NCI-H82 treated with DMSO at 0.1 percent for 48 hours (cell line): ENCODE results near the gene EMILIN3.

Experiments
- DNase-seq: peaks from one replicate; lab custom pipeline; 2025; ENCODE audit not compliant: unreplicated experiment; lab: John Stamatoyannopoulos, UW

The EMILIN3 gene

DNA sequence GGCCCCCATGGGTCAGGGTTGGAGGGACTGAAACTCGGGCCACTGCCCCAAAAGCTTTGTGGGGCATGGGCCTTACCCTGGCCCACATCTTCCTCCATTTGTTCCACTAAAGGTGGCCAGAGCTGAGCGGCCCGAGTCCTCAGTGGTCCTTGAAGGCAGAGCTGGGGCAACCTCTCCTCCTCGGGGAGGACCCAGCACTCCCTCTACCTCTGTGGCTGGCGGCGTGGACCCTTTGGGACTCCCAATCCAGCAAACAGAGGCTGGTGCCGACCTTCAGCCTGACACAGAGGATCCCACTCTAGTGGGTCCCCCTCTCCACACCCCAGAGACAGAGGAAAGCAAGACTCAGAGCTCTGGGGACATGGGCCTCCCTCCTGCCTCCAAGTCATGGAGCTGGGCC, 16.7 kb downstream of the EMILIN3 start:
- no peak for DNase-seq

DNA sequence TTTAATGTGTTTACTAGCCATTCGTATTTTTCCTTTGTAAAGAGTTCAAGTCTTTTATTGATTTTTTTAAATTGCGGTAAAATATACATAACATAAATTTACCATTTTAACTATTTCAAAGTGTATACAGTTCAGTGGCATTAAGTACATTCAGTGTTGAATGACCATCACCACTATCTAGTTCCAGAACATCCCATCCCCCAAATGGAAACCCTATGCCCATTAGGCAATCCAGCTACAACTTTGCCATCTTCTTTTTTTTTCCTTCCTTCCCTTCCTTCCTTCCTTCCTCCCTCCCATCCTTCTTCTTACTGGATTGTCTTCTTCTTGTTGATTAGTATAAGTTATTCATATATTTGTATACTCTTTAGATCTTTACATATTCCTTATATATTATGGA, 17.4 kb downstream of the EMILIN3 start:
- no peak for DNase-seq

DNA sequence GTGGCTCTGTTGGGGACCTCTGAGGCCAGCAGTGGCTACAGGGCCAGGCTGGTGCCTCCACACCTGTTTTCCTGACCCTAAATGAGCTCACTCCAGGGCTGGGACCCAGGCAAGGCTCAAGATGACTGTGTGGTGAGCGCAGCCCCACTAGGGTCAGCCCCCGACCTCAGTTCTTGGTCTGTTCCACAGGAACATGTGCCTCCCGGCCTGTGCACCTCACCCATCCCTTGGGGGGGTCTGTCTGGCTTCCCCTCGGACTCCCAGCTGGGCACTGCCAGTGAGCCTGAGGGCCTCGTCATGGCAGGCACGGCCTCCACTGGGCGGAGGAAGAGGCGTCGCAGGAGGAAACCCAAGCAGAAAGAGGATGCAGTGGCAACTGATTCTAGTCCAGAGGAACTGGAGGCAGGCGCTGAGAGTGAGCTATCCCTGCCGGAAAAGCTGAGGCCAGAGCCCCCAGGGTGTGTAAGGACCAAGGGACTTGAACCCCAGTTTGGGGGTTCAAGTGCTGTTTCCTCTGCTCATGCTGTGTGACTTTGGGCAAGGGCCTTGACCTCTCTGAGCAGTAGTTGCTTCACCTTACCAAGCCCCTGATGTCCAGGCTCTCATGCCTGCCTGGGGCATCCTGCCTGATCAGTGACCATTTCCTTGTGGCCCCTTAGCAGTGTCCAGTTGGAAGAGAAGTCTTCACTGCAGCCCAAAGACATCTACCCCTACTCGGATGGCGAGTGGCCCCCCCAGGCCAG, 18.0 kb downstream of the EMILIN3 start:
- DNase-seq: no peak

DNA sequence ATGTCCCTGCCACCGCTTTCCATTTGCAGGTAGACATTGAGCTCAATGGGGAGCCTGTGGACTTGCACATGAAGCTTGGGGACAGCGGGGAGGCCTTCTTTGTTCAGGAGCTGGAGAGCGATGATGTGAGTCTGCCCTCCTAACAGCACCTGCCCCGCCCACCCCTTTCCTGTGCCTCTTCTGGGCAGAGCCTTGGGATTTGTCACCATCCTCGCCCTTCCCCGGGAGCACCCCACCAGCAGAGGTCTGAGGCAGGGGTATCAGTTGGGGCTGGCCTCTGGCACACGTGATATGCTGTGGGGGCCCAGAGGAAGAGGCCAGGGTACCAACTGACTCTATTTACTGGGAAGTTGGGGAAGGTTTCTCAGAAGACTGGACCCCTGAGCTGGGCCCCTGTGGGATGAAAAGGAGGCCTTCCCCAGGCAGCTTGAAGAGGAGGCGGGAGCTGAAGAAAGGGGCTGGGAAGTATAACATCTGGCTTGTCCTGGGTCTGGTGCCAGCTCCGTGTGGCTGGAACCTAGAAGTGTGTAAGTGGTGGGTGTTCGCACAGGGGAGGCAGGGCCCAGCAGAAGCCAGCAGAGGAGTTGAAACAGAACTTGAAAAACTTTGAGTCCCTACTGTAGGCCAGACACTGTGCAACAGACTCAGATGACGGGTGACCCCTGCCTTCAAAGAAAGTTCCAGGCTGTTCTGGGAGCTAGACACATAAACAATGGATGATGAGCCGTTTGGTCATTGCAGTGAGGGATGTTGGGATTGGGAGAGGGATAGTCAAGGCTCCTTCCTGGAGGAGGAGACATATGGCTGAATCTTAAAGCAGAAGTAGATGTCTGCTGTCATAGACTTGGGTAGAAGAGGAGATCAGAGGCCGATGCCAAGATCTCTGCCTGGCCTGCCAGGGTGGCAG, 18.8 kb downstream of the EMILIN3 start:
- DNase-seq: no peak

DNA sequence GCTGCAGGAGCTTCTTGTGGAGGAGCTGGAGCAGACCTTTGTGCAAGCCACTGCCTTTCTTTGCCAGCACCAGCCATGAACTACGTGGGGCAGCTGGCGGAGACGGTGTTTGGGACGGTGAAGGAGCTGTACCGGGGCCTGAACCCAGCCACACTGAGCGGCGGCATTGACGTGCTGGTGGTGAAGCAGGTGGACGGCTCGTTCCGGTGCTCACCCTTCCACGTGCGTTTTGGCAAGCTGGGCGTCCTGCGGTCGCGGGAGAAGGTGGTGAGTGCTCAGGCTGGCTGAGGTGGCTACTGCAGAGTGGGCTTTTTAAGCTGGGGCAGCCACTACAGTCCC, 20.9 kb downstream of the EMILIN3 start:
- DNase-seq: no peak

DNA sequence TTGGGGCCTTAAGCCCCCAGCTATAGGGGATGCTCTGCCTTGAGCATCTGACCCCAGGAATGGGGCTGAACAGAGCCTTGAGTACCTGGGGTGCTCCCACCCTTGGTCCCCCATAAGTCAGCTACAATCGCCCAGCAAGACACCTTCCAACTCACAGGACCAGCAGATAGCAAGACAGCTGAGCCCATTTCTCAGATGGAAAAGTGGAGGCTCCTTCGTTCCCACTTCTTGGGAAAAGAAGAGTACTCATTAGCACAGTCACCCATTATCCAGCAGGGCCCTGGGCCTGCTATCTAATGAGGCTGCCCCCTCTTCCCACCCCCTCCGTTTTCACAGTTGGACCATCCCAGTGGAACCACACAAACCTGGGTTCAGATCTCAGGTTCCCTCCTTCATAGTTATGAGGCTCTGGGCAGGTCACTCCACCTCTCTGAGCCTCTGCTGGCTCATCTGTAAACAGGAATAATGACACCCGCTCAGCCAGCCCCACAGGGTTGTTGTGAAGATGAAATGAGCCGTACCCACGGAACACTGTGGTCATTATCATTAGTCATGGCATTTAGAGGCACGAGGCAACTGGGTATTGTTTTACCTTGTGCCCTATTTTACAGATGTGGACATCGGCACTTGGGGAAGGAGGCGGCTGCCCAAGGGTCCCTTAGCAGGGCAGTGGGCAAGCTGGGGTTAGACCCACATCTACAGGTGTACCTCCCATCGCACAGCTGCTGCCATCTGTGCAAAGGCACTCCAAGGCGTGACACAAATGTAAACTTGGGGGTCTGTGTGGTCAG, 21.5 kb downstream of the EMILIN3 start:
- DNase-seq: no peak

DNA sequence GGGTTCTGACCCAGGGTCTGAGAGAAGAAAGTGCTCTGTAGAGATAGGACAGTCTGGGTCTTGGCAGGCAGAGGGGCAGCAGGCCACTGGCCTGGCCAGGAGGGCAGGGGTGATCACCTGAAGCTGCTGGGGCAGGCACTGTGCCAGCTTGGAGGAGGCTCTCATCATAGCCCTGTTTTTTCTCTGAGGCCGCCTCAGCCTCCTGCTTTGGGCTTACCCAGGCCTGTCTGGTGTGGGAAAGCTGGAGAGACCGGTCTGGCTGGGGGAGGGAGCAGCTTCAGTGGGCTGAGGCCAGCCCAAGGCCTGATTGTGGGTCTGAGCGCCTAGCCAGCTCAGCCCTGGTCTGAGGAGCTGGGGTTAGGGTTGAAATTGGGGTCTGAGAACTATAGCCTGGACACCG, 22.1 kb downstream of the EMILIN3 start:
- DNase-seq: no peak

DNA sequence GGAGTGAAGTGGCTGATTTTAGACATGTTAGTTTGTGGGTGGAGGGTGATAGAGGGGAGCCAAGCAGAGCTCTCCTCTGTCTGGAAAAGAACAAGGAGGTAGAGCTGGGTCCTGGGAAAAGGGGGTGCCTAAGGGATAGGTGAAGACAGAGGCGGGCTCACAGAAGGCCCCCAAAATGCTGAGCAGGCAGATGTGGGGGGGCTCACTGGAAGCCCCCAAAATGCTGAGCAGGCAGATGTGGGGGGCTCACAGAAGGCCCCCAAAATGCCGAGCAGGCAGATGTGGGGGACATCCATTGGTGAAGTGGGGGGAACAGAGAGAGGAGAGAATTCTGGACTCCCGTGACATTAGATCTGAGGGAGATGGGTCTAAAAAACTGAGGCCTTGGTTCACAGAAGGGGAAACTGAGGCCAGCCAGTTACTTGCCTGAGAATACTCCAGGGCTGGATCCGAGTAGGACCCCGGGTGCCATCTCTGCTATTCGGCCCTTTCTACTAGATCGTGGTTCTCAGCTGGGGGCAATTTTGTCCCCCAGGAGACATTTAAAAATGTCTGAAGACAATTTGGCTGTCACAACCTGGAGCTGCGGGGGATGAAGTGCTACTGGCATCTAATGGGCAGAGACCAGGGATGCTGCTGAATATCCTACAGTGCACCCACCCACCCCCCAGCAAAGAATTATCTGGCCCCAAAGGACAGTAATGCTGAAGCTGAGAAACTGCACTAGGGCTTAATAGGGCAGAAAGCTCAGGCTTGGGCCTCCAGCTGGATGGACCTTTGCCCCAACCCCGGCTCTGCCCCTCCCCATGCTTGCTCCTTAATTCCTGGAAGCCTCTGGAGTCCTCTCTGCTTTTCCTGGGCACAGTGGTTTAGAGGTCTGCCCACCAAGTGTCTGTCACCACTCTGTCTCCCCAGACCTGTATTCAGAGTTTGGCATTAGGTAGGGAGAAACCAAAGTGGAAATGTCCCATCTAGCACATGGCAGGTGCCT, 23.8 kb downstream of the EMILIN3 start:
- no peak for DNase-seq

DNA sequence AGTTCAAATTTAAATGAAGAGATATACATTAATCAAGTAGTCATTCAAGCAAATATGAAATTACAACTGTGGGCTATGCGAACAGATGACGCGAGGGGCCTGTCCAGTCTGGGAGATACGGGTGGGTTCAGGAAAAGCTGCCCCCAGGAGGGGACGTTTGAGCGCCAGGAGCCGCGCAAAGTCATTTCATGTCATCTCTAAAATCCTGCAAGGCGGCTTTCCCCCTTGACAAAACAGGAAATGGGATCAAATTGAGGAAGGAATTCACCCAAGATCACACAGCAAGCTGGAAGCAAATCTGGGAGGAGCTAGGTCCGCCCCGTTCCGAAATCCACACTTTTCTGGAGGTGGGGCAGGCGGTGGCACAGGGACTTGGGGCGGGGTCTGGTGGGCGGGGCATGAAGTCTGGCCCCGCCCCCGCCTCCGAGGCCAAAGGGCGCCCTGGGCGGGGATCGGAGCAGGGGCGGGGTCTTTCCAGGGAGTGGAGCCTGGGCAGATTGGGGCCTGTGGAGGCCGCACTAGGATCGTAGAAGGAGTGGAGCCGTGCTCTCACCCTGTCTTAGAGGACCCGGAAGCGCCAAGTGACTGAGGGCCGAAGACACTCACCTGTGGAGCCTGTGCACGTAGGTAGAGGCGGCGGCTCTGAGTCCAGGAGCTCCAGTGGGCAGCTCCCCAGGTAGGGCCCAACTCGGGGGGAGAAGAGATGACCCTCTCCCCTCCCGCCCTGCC, 26.1 kb downstream of the EMILIN3 start, which contains the start of gene LPIN3:
LPIN3 (plus strand) TSS at position 495 of the 729 bp plus-strand sequence. CDS start 4,983 bp downstream, outside the sequence.
- peak; percentile 64 for DNase-seq

DNA sequence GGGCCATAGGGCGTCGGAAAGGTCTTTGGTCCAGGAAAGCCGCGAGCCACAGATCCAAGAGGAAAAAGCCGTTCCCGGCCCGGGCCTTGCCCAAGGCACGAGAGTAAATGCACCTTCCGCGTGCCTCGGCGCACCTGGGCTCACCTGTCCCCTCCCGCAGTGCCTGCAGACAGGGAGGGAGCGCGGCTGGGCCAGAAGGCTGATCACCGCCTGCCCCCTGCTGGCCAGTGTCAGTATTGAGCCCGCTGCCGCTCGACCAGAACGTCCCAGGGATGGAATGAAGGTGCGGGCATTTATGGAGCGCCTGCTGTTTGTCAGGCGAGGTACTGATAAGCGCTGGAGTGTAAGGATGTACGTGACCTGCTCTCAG, 26.7 kb downstream of the EMILIN3 start:
- DNase-seq: peak; percentile 26

DNA sequence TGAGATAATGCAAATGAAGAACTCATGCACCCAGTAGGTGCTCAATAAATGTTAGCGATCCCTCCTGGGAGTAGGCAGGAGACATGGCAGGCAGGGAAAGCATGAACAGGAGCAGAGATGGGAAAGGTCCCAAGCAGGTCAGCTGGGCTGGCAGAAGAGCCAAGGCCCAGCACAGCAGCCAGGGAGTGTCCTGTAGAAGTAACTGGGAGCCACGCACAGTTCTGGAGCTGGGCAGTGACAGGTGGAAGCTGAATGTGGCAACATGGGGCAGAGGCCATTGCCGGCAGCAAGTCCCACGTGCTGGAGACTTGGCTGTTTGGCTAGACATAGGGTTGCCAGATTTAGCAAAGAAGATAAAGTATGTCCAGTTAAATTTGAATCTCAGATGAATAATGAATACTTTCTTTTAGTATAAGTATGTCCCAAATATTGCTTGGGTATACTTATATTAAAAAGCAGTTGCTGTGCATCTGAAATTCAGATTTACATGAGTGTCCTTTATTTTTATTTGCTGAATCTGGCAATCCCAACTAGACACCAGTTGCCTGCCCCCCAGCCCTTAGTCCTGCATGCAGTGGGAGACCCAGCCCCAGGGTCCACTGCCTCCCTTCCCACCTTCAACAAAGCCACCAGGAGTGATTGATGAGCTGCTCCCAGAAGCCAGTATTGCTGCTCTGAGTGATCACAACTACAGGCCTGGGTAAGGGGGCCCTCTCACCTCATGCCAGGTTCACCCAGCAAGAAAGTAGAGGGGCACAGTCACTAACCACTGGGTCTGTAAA, 29.7 kb downstream of the EMILIN3 start:
- no peak for DNase-seq

DNA sequence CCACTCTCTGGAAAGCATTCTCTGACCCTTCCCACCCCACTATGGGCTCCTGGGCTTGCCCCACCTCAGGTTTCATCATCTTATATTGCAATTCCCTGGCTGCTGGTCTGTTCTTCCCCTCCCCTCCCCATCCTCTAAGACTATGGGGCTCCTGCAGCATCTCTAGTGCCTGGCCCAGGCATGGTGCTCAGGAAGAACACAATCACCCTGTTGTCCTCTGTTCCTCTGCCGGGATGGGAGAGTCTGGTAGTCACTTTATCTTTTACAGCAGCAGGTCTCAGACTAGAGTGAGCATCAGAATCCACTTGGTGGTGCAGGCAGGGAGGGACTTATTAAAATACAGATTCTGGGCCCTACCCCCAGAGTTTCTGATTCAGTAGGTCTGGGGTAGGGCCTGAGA, 31.0 kb downstream of the EMILIN3 start:
- no peak for DNase-seq

DNA sequence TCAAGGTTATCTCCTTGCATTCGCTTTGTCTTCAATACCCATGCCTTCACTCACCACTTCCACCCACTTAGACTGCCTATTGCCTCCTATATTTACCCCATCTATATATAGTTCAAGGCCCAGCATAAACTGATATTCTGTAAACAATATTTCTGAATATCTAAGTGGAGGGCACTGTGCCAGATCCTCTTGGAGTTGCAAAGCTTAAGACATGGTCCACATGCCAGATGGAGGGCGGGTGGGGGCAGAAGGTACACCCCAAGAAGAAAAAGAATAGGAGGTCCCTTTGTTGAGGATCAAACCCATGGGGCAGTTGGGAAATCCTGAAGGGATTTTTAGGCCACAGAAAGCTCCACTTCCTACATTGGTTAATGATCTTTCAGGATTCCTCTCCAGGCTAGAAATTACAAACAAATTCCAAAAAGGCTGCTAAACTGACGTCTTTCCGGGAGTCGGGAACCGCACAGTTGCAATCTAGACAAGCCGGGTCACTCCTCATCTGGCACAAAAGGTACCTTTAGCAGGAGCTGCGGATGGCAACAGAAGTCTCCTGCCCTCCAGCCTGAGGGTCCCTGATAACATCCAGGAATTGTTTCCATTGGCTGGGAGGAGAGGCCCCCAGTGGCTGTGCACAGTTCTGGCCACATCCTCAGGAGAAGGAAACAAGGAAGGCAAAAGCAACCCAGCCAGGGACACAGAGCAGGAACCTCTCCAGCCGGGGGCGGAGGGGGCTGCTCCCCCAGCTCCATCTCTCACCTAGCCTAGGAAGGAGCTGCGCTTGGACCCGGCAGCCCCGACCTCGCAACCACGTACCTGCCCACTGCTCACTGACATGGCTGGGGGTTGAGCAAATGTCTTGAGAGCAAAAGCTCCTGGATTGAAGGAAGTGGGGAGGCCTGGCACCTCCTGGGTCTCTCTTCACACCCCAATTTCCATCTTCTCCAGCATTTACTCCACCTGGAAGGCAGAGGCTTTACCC, 31.9 kb downstream of the EMILIN3 start:
- DNase-seq: no peak

DNA sequence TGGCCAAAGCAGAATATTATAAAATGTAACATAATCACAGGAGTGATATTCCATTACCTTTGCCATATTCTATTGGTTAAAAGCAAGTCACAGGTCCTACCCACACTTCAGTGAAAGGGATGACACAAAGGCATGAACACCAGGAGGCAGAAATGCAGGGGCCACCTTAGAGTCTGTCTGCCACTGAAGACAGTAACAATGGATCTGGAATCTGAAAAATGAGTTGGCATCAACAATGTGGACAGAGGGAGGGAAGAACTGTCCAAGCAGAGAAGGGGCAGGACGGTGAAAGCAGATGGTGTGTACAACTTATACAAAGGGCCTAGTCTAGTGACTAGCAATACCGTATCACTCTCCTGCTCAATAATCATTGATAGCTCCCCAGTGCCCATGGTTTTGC, 32.6 kb downstream of the EMILIN3 start:
- DNase-seq: no peak

DNA sequence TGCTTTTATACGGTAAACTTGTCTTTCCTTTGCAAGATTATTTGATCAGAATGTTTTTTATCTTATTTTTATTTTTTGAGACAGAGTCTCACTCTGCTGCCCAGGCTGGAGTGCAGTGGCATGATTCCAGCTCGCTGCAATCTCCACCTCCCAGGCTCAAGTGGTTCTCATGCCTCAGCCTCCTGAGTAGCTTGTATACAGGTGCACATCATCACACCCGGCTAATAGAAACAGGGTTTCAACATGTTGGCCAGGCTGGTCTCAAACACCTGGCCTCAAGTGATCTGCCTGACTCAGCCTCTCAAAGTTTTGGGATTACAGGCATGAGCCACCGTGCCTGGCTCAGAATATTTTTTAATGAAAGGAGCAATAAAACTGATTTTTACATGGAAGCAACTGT, 34.9 kb downstream of the EMILIN3 start:
- no peak for DNase-seq

DNA sequence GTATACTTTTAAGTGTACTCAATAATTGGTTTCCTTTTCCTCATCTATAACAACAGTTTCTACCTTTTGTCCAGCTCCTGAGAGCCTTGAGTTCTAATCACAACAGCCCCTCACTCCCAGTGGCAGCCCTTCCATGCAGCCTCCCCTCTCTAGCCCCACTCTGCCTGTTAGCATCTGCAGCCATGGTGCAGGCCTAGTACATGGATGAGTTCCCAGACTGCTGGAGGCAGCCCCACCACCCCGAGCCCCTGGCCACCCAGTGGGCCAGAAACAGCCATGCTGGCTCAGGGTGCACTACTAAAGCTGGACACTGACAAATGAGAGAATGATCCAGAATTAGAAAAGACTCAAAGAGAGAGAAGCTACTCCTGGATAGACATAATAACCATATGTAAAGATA, 35.7 kb downstream of the EMILIN3 start:
- no peak for DNase-seq

DNA sequence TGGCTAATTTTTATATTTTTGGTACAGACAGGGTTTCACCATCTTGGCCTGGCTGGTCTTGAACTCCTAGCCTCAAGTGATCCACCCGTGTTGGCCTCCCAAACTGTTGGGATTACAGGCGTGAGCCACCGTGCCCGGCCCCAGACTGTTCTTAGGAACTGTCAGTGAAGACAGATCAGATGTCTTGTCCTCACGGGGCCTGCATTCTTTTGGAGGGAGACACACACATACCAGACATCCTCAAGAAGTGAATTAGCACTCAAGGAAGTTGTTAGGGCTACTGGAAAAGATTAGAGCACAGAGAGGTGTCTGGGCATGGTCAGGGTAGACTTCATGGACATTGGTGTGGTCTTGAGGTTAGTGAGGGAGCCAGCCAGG, 36.3 kb downstream of the EMILIN3 start:
- DNase-seq: no peak
